Heart left ventricle (tissue), 13 donors: Measurements from ENCODE around the gene RALGAPA1.

Experiments
- POLR2A ChIP-seq, 2 donors: fragments of 450-650 bp; IDR thresholded peaks; one replicate each; pipeline ENCODE4 v1.6.1; 2017; ENCODE audit warnings: antibody characterized with exemption in 2 of 2, mild to moderate bottlenecking in 2 of 2, moderate library complexity in 2 of 2
- TF ChIP-seq, protein P1 (sequence below), 12 donors: fragments of 200-600 bp; sonication (generic) in 4 of 12; IDR thresholded peaks; one replicate each; pipeline versions ENCODE4 v1.5.0 to v1.8.0; 2018 to 2022; ENCODE audit warnings: antibody characterized with exemption in 12 of 12, mild to moderate bottlenecking in 5 of 12
- donor health status: ischemic (EF 13 %, LVEDD 7.1; RV severe dilation, severe dysfunction).
- donor health status: DM: no; HTN: yes; CAD: no.
- donor health status: DM: no; HTN: no; CAD: no.
- donor health status: ischemic (EF 25% LVEDD 6.9; RV normal size, moderate dysfunction).
- donor health status: ischemic (EF 25% LVEDD 5.7; RV mildly dilated, moderate dysfunction).
- donor health status: ischemic (EF 35%, LVEDD 5.7; RV mildly dilated, moderate dysfunction).
- donor health status: nonischemic (EF 11% LVEDD 7.7; RV severe dilation, severe dysfunction).
- donor health status: DM: yes; HTN: yes; CAD: no.
- donor health status: PGD.
- donor health status: ischemic (EF 29% LVEDD 5.4; RV normal size, mild dysfunction).
- donor health status: nonischemic (EF 23%, LVEDD 6.1; RV moderate dilation, normal function).

DNA sequence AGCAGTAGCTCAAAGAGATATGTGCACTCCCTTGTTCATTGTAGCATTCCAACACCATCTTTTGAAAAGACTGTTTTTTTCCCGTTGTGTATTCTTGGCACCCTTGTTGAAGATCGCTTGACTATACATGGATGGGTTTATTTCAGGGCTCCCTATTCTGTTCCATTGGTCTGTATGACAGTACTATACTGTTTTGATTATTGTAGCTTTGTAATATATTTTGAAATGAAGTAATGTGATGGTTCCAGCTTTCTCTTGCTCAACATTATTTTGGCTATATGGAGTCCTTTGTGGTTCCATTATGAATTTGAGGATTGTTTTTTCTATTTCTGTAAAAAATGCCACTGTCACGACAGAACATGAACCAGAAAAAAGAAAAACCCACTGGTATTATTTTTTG is 42.7 kb upstream of the RALGAPA1 start:
- TF ChIP-seq POLR2A (IDR thresholded peaks at IDR 0.05) = no peak
- TF ChIP-seq, protein P1, sequence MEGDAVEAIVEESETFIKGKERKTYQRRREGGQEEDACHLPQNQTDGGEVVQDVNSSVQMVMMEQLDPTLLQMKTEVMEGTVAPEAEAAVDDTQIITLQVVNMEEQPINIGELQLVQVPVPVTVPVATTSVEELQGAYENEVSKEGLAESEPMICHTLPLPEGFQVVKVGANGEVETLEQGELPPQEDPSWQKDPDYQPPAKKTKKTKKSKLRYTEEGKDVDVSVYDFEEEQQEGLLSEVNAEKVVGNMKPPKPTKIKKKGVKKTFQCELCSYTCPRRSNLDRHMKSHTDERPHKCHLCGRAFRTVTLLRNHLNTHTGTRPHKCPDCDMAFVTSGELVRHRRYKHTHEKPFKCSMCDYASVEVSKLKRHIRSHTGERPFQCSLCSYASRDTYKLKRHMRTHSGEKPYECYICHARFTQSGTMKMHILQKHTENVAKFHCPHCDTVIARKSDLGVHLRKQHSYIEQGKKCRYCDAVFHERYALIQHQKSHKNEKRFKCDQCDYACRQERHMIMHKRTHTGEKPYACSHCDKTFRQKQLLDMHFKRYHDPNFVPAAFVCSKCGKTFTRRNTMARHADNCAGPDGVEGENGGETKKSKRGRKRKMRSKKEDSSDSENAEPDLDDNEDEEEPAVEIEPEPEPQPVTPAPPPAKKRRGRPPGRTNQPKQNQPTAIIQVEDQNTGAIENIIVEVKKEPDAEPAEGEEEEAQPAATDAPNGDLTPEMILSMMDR (IDR thresholded peaks at IDR 0.05) = no peak
